ENCODE data around the gene CLOCK. TPM values are rescaled to one million over a fixed set of nuclear protein-coding genes. Genes with fewer than 3 reads are reported as not detected.

The CLOCK gene
- total and polyA plus RNA-seq, 2 of the 8 experiments (the other 6 are each of a cell fraction or from before 2014, with no cell fraction given), result 7.7 to 24.2 TPM

GRCh38 chr4:55592014-55592413 lies 45.3 kb upstream of the CLOCK start, which contains the start of gene PDCL2:
Gene PDCL2, minus strand, starts transcription at chr4:55592245. Its CDS starts 136 bp downstream, at chr4:55592109.
- no peak within 1 kb of the TSS for H4K5ac ChIP-seq (ENCODE audit: insufficient read length, low read depth, low read length)
- POLR2A ChIA-PET (ENCODE audit: partially characterized antibody), result interaction anchor here (1.3 kb wide), 1 partner anchor 12 kb away, joined by 3 read pairs; no protein-coding TSS in a partner anchor
- H3K27ac ChIP-seq (ENCODE audit: low read depth, low read length), result no peak within 1 kb of the TSS
- no peak within 1 kb of the TSS for H2AK5ac ChIP-seq (ENCODE audit: low read depth, low read length)
- FAIRE-seq, result no peak
- no peak within 1 kb of the TSS for H2BK15ac ChIP-seq (ENCODE audit: low read length)
- no peak within 1 kb of the TSS for H2AFZ ChIP-seq (ENCODE audit: low read length)
- H3K23ac ChIP-seq (ENCODE audit: insufficient read length), result no peak within 1 kb of the TSS
- H3K79me2 ChIP-seq (ENCODE audit: control insufficient read depth in 1 of 2, insufficient read depth in 2 of 2, low read length in 2 of 2), result no peaks in the 10 kb centered on the region
- no peak within 1 kb of the TSS for H3K14ac ChIP-seq (ENCODE audit: insufficient read length)
- H2BK120ac ChIP-seq (replicated peaks; ENCODE audit: low read depth, low read length), result no peak within 1 kb of the TSS
- DNase-seq (ENCODE audit: low read depth in 1 of 2, low spot score in 2 of 2), result peak; percentile 25 to 56
- no peak within 1 kb of the TSS for H3K9ac ChIP-seq (replicated peaks in 1 of 4; ENCODE audit: extremely low read depth in 1 of 4, low read depth in 3 of 4, low read length in 3 of 4)
- no peak within 1 kb of the TSS for H3K4me3 ChIP-seq (ENCODE audit: extremely low read depth in 1 of 4, insufficient read depth in 2 of 4, low read depth in 3 of 4, low read length in 4 of 4)
- H4K8ac ChIP-seq (ENCODE audit: extremely low read depth, insufficient read depth, low read length), result no peak within 1 kb of the TSS
- H3K79me1 ChIP-seq (ENCODE audit: low read depth, low read length), result no peaks in the 10 kb centered on the region
- H2BK20ac ChIP-seq (ENCODE audit: low read length), result no peak within 1 kb of the TSS
- TF ChIP-seq CBX5 (IDR thresholded peaks at IDR 0.05; ENCODE audit: low read depth, low read length) (no peak), BACH1 (IDR thresholded peaks at IDR 0.05; ENCODE audit: low read length) (no peak), RAD21 (IDR thresholded peaks at IDR 0.05 in 1 of 2, conservative IDR thresholded peaks at IDR 0.05 in 1 of 2; ENCODE audit: low read depth in 2 of 2, low read length in 2 of 2) (peak; percentile 31 to 49; a peak in 3 of 4 replicates), CTCF (IDR thresholded peaks at IDR 0.05; ENCODE audit: control extremely low read depth in 1 of 3, insufficient read depth in 1 of 3, low read depth in 1 of 3, low read length in 3 of 3) (peak in 2 of 3 experiments; percentile 24 to 25; a peak in 3 of 4 replicates)
- H3K4me1 ChIP-seq (replicated peaks in 1 of 4; ENCODE audit: control insufficient read depth in 3 of 4, insufficient read depth in 4 of 4, low read length in 3 of 4), result no peaks in the 10 kb centered on the region
- no peaks in the 10 kb centered on the region for H3K36me3 ChIP-seq (ENCODE audit: control insufficient read depth in 2 of 4, insufficient read depth in 4 of 4, low read length in 3 of 4)
- H3K4me2 ChIP-seq (ENCODE audit: insufficient read depth in 1 of 2, low read depth in 2 of 2, low read length in 2 of 2), result no peak within 1 kb of the TSS
- no peaks in the 10 kb centered on the region for H3K23me2 ChIP-seq (ENCODE audit: low read depth, low read length)
- no peak within 1 kb of the TSS for H3K18ac ChIP-seq (ENCODE audit: extremely low read depth, low read length)
- CTCF ChIA-PET (ENCODE audit: partially characterized antibody), result interaction anchor here (1.0 to 1.1 kb wide), 2 partner anchors 16 to 18 kb away, joined by 3 read pairs; no protein-coding TSS in a partner anchor
- no peak within 1 kb of the TSS for H2BK12ac ChIP-seq (ENCODE audit: low read depth, low read length)
- no peak within 1 kb of the TSS for H4K91ac ChIP-seq (replicated peaks; ENCODE audit: insufficient read length, low read length)
- H2BK5ac ChIP-seq (ENCODE audit: low read depth, low read length), result no peak within 1 kb of the TSS
- no peaks in the 10 kb centered on the region for H3K9me3 ChIP-seq (ENCODE audit: insufficient read depth in 2 of 2, low read depth in 1 of 2, low read length in 1 of 2)
- H3K4ac ChIP-seq (replicated peaks; ENCODE audit: insufficient read length, low read depth, low read length), result no peak within 1 kb of the TSS
- no peak within 1 kb of the TSS for H3K56ac ChIP-seq (replicated peaks; ENCODE audit: insufficient read length, low read depth, low read length)
- WGBS, 2 experiments (ENCODE audit: extremely low coverage in 1 of 2, insufficient coverage in 1 of 2, insufficient read length in 1 of 2, insufficient replicate concordance in 2 of 2, low coverage in 1 of 2, low lambda C conversion rate in 2 of 2, missing lambda C conversion rate in 1 of 2), result 92% methylated on average over 21 of the region's 24 CpGs; no CpG with 5 or more reads in 1 of the 2 experiments
- no peaks in the 10 kb centered on the region for H4K20me1 ChIP-seq (replicated peaks in 1 of 2; ENCODE audit: control insufficient read depth in 1 of 2, insufficient read depth in 2 of 2, low read length in 2 of 2)
- no peaks in the 10 kb centered on the region for H3K27me3 ChIP-seq (replicated peaks in 1 of 4; ENCODE audit: control insufficient read depth in 3 of 4, extremely low read depth in 1 of 4, insufficient read depth in 3 of 4, low read length in 3 of 4)

Data from H1 (cell line).